ENCODE data around the gene DIP2C. TPM values are rescaled to one million over a fixed set of nuclear protein-coding genes. Genes with fewer than 3 reads are reported as not detected.

The DIP2C gene
- total RNA-seq, 2 donors from 2014 or later = 12.3 to 41.8 TPM

DNA sequence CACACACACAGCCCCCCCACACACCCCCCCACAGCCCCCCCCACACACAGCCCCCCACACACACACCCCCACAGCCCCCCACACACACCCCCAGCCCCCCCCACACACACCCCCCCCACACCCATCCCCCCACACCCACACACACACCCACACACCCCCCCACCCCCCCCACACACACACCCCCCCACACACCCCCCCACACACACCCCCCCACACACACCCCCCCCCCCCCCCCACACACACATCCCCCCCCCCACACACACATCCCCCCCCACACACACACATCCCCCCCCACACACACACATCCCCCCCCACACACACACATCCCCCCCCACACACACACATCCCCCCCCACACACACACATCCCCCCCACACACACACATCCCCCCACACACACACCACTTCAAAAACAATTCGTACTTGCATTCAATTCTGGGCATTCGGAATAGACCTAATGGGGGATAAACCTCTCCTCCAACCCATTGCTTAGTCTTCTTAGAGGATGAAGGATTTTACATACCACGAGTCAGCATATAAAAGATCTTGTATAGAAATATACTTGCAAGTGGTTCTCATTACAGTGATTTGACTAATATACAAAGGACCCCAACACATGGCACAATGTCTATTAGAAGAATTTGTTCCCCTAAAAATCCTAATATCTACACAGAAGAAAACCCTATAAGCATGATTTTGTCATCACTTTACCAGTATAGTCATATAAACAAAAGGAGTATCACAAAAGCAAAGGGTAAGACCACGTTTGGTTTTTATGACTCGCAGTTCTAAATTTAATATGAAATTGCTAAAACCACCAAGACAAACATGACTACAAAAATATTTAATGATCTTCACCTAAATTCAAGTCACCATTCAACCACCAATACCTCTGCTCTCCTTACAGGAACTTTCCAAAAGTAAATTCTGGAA is 80.9 kb downstream of the DIP2C start:
- H3K27me3 ChIP-seq (replicated peaks; ENCODE audit: insufficient read depth) = no peaks in the 10 kb centered on the region
- 53% methylated on average over 5 of the region's 5 CpGs for WGBS
- intact Hi-C loops (cut with DNase I) = no loop called here
- no peaks in the 10 kb centered on the region for H3K9me3 ChIP-seq
- no peak overlapping the region for H3K4me3 ChIP-seq
- TF ChIP-seq POLR2AphosphoS5 (IDR thresholded peaks at IDR 0.05) (no peak), CTCF (IDR thresholded peaks at IDR 0.05) (no peak), POLR2A (IDR thresholded peaks at IDR 0.05) (no peak)
- no peak for DNase-seq (ENCODE audit: low spot score)
- peaks cover 2% of the 10 kb centered on the region for H3K4me1 ChIP-seq (replicated peaks)
- H3K27ac ChIP-seq = no peak overlapping the region
- H3K36me3 ChIP-seq = no peaks in the 10 kb centered on the region

DNA sequence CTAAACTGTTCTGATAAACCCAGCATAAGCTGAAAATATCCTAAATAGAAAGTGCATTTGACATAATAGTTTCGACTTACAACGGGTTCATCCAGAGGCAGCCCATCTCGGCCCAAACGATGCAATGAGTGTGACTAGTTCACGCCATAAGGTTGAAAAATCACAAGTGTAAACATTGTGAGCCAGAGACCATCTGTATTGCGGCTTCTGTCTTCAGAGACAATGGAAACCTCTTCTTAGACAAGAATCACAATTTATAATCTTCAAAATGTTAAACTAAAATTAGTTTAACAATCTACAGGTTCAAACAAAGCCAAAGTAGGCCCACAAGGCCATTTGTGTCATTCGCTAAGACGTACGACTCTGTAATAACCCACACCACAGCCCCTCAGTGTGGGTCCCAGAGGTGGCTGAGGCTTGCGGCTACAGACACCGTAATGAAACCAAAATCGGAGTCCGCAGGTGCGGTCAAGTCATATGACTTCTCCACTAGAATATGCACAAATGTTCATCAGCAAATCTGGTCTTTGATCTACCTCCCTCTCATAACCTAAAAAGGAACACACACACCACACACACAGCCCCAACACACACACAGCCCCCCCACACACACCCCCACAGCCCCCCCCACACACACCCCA is 81.8 kb downstream of the DIP2C start:
- intact Hi-C loops (cut with DNase I) = no loop called here
- no peaks in the 10 kb centered on the region for H3K4me1 ChIP-seq (replicated peaks)
- no peak for DNase-seq (ENCODE audit: low spot score)

GRCh38 chr10:606762-607544 is 82.5 kb downstream of the DIP2C start:
- no peaks in the 10 kb centered on the region for H3K27me3 ChIP-seq (replicated peaks; ENCODE audit: insufficient read depth)
- no peaks in the 10 kb centered on the region for H3K9me3 ChIP-seq
- no peaks in the 10 kb centered on the region for H3K4me1 ChIP-seq (replicated peaks)
- no peaks in the 10 kb centered on the region for H3K36me3 ChIP-seq
- WGBS = 90% methylated on average over 28 of the region's 28 CpGs
- no peak overlapping the region for H3K27ac ChIP-seq
- no peak for DNase-seq (ENCODE audit: low spot score)
- intact Hi-C loops (cut with DNase I) = no loop called here
- H3K4me3 ChIP-seq = no peak overlapping the region
- TF ChIP-seq CTCF (IDR thresholded peaks at IDR 0.05) (no peak), POLR2A (IDR thresholded peaks at IDR 0.05) (no peak), POLR2AphosphoS5 (IDR thresholded peaks at IDR 0.05) (no peak)

More for the DNA sequence above, 81.8 kb downstream of the DIP2C start:
- Histone ChIP-seq H3K27ac (no peak overlapping the region), H3K4me3 (no peak overlapping the region), H3K9me3 (no peaks in the 10 kb centered on the region), H3K27me3 (replicated peaks; ENCODE audit: insufficient read depth) (no peaks in the 10 kb centered on the region), H3K36me3 (no peaks in the 10 kb centered on the region)
- TF ChIP-seq CTCF (IDR thresholded peaks at IDR 0.05) (no peak), POLR2A (IDR thresholded peaks at IDR 0.05) (no peak), POLR2AphosphoS5 (IDR thresholded peaks at IDR 0.05) (no peak)
- 87% methylated on average over 14 of the region's 14 CpGs for WGBS

DNA sequence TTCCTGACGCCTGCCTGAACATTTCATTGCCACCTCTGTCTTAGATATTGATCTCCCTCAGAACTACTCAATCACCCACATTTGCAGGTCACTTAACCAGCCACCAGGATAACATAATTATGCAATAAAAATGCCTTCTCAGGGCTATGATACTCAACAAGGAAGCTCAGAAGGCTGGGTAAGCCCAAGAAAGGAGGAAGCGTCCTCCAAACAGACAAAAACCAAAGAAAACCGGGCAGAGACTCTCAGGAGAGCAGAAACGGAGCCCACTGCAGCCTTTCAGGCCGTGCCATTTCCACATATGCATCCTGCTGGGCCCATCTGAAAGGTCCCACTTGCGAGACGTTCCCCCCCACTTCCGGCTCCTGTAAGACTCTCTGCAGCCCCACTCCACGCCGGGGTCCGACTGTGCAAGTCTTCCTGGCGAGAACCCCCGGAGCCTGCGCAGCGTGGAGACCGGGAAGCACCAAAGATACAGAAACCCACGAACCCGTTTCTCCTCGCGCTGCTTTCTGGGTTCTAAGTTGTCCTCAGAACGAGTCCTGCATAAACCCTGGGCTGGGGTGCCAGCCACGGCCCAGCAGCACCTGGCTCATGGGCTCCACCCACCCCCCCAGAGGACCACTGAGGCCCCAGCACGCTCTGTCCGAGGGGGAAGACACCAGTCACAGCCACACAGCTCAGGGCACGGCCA is 83.7 kb downstream of the DIP2C start:
- TF ChIP-seq CTCF (IDR thresholded peaks at IDR 0.05) (no peak), POLR2AphosphoS5 (IDR thresholded peaks at IDR 0.05) (no peak), POLR2A (IDR thresholded peaks at IDR 0.05) (no peak)
- Histone ChIP-seq H3K27me3 (replicated peaks; ENCODE audit: insufficient read depth) (no peaks in the 10 kb centered on the region), H3K9me3 (no peaks in the 10 kb centered on the region), H3K27ac (no peak overlapping the region), H3K4me1 (replicated peaks) (no peaks in the 10 kb centered on the region), H3K36me3 (no peaks in the 10 kb centered on the region), H3K4me3 (no peak overlapping the region)
- no peak for DNase-seq (ENCODE audit: low spot score)
- intact Hi-C loops (cut with DNase I) = no loop called here
- 88% methylated on average over 25 of the region's 25 CpGs for WGBS

Data from prostate gland (tissue), 2 donors.